GM13976 (cell line): Measurements from ENCODE around the gene SMLR1.

Source experiments
- DNase-seq: peaks from one replicate; pipeline ENCODE4 v3.0.0; 2012; ENCODE audit warnings: low spot score
- CTCF ChIP-seq: IDR thresholded peaks from 2 replicates; pipeline ENCODE4 v1.5.1; 2012; ENCODE audit warnings: borderline replicate concordance, mild to moderate bottlenecking; ENCODE audit not compliant: insufficient read depth; ENCODE audit errors: extremely low read depth, missing control alignments, control extremely low read depth
- in situ Hi-C: fragments of 300-500 bp; cut with MboI; formaldehyde crosslinking; loops from one replicate; pipeline ENCODE4 v1.12.0; 2022; ENCODE audit warnings: low sequenced_read_pairs, mixed read lengths, inconsistent platforms; ENCODE audit not compliant: unreplicated experiment

SMLR1 gene

DNA sequence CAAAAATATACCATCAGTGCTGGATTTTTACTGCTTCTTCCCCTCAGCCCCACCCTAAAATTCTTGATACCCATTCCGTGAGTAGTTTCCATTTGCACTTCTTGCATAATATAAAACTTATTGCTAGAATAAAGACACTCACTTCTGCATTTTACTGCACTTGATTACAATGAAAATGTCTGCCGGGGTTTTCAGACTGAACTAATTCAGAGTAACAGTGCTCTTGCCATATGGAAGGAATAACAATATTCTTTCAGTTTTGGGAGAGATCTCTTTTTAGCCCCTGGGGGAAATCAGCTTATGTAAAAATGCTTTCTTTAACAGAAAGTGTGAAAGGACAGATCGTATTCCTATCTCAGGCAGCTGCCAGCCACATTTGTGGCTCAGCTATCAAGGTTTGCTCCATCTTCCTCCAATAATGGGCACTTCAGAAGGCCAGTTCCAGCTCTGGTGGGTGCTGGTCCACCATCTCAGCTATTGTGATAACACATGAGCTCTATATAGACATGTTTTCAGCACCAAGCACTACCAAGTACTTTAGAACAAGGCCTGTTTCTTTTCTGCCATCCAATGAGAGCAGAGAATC is 8.9 kb downstream of the SMLR1 start:
- in situ Hi-C loops: no loop called here
- TF ChIP-seq CTCF: no peak
- no peak for DNase-seq

- no peak for TF ChIP-seq CTCF
- in situ Hi-C loops: no loop called here
- DNase-seq: no peak
Measured at GRCh38 chr6:130837067-130837466, 9.9 kb downstream of the SMLR1 start.

GRCh38 chr6:130838250-130838860 is 11.1 kb downstream of the SMLR1 start:
- TF ChIP-seq CTCF: no peak
- in situ Hi-C loops: no loop called here
- DNase-seq: no peak

GRCh38 chr6:130838951-130839350 is 11.7 kb downstream of the SMLR1 start:
- no peak for DNase-seq
- in situ Hi-C loops: no loop called here
- no peak for TF ChIP-seq CTCF

DNA sequence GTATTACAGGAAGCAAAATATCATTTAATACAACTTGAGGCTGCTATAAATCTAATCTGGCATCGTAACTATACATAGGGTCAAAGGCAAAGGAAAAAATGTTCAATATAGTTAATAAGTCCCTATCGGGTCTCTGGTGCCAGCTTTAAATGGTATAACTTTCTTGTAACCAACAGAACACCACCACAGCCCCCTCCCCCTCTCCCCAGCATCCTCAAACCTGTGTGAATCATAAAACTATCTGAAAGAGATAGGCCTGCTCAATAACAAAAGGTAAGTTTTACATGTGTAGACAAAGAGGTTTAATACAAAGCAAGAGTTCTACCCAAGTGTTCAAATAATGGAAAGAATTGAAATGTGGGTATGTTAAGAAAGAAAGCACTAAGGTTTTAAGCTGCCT is 12.2 kb downstream of the SMLR1 start:
- no peak for TF ChIP-seq CTCF
- DNase-seq: no peak
- in situ Hi-C loops: no loop called here

GRCh38 chr6:130840050-130840449 is 12.8 kb downstream of the SMLR1 start:
- in situ Hi-C loops: no loop called here
- no peak for TF ChIP-seq CTCF
- no peak for DNase-seq
